Measurements from ENCODE around the gene TSPAN2. TPM values are rescaled to one million over a fixed set of nuclear protein-coding genes. Genes with fewer than 3 reads are reported as not detected.

TSPAN2 gene
- total RNA-seq, 1 donor from 2014 or later: 10.6 TPM

- Histone ChIP-seq H3K9me3 (peaks cover 5% of the 10 kb centered on the region), H3K27me3 (no peaks in the 10 kb centered on the region), H3K4me3 (no peak overlapping the region), H3K4me1 (no peaks in the 10 kb centered on the region), H3K27ac (no peak overlapping the region), H3K36me3 (no peaks in the 10 kb centered on the region)
- intact Hi-C loops (cut with DNase I): no loop called here
- DNase-seq (ENCODE audit: extremely low spot score in 2 of 2): no peak
- TF ChIP-seq POLR2A (IDR thresholded peaks at IDR 0.05) (no peak), POLR2AphosphoS5 (IDR thresholded peaks at IDR 0.05; ENCODE audit: insufficient read depth in 1 of 2, low read depth in 1 of 2) (no peak), CTCF (IDR thresholded peaks at IDR 0.05) (no peak)
Observed at GRCh38 chr1:115121793-115122192, 32.5 kb upstream of the TSPAN2 start.

DNA sequence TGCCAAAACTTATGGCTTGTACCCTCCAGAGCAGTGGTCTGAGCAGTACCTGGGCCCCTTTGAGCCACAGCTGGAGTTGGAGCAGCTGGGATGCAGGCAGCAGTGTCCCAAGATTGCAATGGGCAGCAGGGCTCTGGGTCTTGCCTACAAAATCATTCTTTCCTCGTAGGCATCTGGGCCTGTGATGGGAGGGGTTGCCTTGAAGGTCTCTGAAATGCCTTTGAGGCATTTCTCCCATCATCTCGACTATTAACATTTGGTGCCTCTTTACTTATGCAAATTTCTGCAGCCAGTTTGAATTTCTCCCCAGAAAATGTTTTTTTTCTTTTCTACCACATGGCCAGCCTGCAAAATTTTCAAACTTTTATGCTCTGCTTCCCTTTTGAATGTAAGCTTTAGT, 31.0 kb upstream of the TSPAN2 start:
- H3K4me3 ChIP-seq: no peak overlapping the region
- no peaks in the 10 kb centered on the region for H3K36me3 ChIP-seq
- H3K4me1 ChIP-seq: no peaks in the 10 kb centered on the region
- no peak for DNase-seq (ENCODE audit: extremely low spot score in 2 of 2)
- peaks cover 5% of the 10 kb centered on the region for H3K9me3 ChIP-seq
- H3K27me3 ChIP-seq: no peaks in the 10 kb centered on the region
- intact Hi-C loops (cut with DNase I): no loop called here
- H3K27ac ChIP-seq: no peak overlapping the region
- TF ChIP-seq CTCF (IDR thresholded peaks at IDR 0.05) (no peak), POLR2A (IDR thresholded peaks at IDR 0.05) (no peak), POLR2AphosphoS5 (IDR thresholded peaks at IDR 0.05; ENCODE audit: insufficient read depth in 1 of 2, low read depth in 1 of 2) (no peak)

DNA sequence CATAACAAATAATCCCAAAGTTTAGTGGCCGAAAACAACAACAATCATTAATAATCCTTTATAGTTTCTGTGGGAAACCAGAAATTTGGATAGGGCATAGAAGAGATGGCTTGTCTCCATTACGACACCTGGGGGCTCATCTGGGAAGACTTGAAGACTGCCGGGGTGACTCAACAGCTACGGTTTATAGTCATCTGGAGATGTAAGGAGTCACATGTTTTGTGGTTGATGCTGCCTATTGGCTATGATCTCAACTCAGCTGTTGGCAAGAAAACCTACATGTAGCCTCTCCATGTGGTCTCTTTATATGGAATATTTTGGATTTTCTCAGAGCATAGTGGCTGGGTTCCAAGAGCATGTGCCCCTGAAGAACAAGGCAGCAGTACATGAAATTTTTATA, 29.3 kb upstream of the TSPAN2 start:
- Histone ChIP-seq H3K27ac (no peak overlapping the region), H3K4me1 (no peaks in the 10 kb centered on the region), H3K36me3 (no peaks in the 10 kb centered on the region), H3K4me3 (no peak overlapping the region), H3K9me3 (peaks cover 5% of the 10 kb centered on the region), H3K27me3 (no peaks in the 10 kb centered on the region)
- TF ChIP-seq CTCF (IDR thresholded peaks at IDR 0.05) (no peak), POLR2AphosphoS5 (IDR thresholded peaks at IDR 0.05; ENCODE audit: insufficient read depth in 1 of 2, low read depth in 1 of 2) (no peak), POLR2A (IDR thresholded peaks at IDR 0.05) (no peak)
- intact Hi-C loops (cut with DNase I): no loop called here
- no peak for DNase-seq (ENCODE audit: extremely low spot score in 2 of 2)

DNA sequence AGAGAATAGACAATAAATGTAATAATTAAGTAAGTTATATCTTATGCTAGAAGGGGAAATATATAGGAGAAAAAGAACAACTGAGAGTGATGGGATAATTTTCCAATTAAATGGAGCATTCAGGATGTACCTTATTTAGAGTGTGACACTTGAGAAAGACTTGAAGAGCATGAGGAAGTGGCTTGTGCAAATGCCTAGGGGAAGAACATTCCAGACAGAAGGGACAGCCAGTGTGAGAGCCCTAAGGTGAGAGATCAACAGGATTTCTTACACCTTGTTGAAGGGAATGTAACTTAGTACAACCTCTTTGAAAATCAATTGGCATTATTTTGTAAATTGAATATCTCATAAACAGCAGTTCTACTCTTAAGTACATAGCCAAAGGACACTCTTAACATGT, 28.8 kb upstream of the TSPAN2 start:
- H3K4me3 ChIP-seq: no peak overlapping the region
- DNase-seq (ENCODE audit: extremely low spot score in 2 of 2): no peak
- H3K27me3 ChIP-seq: no peaks in the 10 kb centered on the region
- H3K36me3 ChIP-seq: no peaks in the 10 kb centered on the region
- no peak for TF ChIP-seq POLR2AphosphoS5 (IDR thresholded peaks at IDR 0.05; ENCODE audit: insufficient read depth in 1 of 2, low read depth in 1 of 2)
- TF ChIP-seq POLR2A (IDR thresholded peaks at IDR 0.05): no peak
- TF ChIP-seq CTCF (IDR thresholded peaks at IDR 0.05): no peak
- H3K9me3 ChIP-seq: peaks cover 5% of the 10 kb centered on the region
- intact Hi-C loops (cut with DNase I): no loop called here
- no peak overlapping the region for H3K27ac ChIP-seq
- H3K4me1 ChIP-seq: no peaks in the 10 kb centered on the region

DNA sequence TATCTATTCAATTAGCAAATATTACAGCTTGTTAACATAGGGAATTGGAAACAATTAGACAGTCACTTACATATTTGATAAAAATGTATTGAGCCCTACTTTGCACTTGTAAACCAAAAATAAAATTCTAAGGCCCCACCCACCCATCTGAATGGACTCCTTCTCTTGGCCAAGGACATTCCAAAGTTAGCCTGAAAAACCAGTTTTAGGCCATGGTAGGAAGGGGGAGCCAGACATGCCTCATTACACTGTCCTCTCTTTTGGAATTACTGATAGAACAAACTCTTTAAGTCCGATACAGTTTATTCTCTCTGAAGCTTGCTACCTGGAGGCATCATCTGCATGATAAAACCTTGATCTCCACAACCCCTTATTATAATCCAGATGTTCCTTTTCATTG, 28.0 kb upstream of the TSPAN2 start:
- H3K36me3 ChIP-seq: no peaks in the 10 kb centered on the region
- H3K4me3 ChIP-seq: no peak overlapping the region
- DNase-seq (ENCODE audit: extremely low spot score in 2 of 2): no peak
- peaks cover 5% of the 10 kb centered on the region for H3K9me3 ChIP-seq
- no peak overlapping the region for H3K27ac ChIP-seq
- TF ChIP-seq CTCF (IDR thresholded peaks at IDR 0.05): no peak
- TF ChIP-seq POLR2AphosphoS5 (IDR thresholded peaks at IDR 0.05; ENCODE audit: insufficient read depth in 1 of 2, low read depth in 1 of 2): no peak
- TF ChIP-seq POLR2A (IDR thresholded peaks at IDR 0.05): no peak
- H3K4me1 ChIP-seq: no peaks in the 10 kb centered on the region
- intact Hi-C loops (cut with DNase I): no loop called here
- H3K27me3 ChIP-seq: no peaks in the 10 kb centered on the region
